Tibial nerve (tissue), 4 donors: ENCODE data around the gene SRSF3.

Source experiments
- CTCF ChIP-seq, 5 experiments: fragments of 200-600 bp in 3 of 5; fragments of 450-650 bp in 2 of 5; sonication (generic) in 3 of 5; IDR thresholded peaks; one replicate each; pipeline ENCODE4 v1.5.1; 2016 to 2019; ENCODE audit warnings: antibody characterized with exemption in 5 of 5, mild to moderate bottlenecking in 3 of 5, moderate library complexity in 2 of 5
- EP300 ChIP-seq, 2 donors: sonication (generic); formaldehyde crosslinking; IDR thresholded peaks; one replicate each; pipeline ENCODE4 v1.6.1; 2017; ENCODE audit warnings: antibody characterized with exemption in 2 of 2, mild to moderate bottlenecking in 1 of 2
- POLR2A ChIP-seq, 2 donors: fragments of 450-650 bp; IDR thresholded peaks; one replicate each; pipeline ENCODE4 v1.6.1; 2017; ENCODE audit warnings: antibody characterized with exemption in 2 of 2, mild to moderate bottlenecking in 2 of 2, moderate library complexity in 2 of 2

GRCh38 chr6:36608788-36609563 lies 14.8 kb downstream of the SRSF3 start:
- no peak for TF ChIP-seq POLR2A (IDR thresholded peaks at IDR 0.05)
- no peak for TF ChIP-seq CTCF (IDR thresholded peaks at IDR 0.05)
- TF ChIP-seq EP300 (IDR thresholded peaks at IDR 0.05) = no peak
